ENCODE results near the gene LGALS12. TPM values are rescaled to one million over a fixed set of nuclear protein-coding genes. Genes with fewer than 3 reads are reported as not detected.

The LGALS12 gene
- total RNA-seq, 1 experiment from 2014 or later, result 0.39 TPM

GRCh38 chr11:63492441-63492840, 13.4 kb upstream of the LGALS12 start:
- H3K4me1 ChIP-seq (replicated peaks), result peaks cover 25% of the 10 kb centered on the region
- H3K27ac ChIP-seq, result no peak overlapping the region
- no peak for DNase-seq (ENCODE audit: low read depth in 1 of 2, low spot score in 2 of 2)
- no peaks in the 10 kb centered on the region for H3K9me3 ChIP-seq (replicated peaks)
- H3K36me3 ChIP-seq, result no peaks in the 10 kb centered on the region
- H3K4me3 ChIP-seq, result no peak overlapping the region
- no peaks in the 10 kb centered on the region for H3K27me3 ChIP-seq (replicated peaks)

- Histone ChIP-seq H3K9me3 (replicated peaks) (no peaks in the 10 kb centered on the region), H3K4me1 (replicated peaks) (peaks cover 25% of the 10 kb centered on the region), H3K27me3 (replicated peaks) (no peaks in the 10 kb centered on the region), H3K27ac (no peak overlapping the region), H3K4me3 (no peak overlapping the region), H3K36me3 (no peaks in the 10 kb centered on the region)
- no peak for DNase-seq (ENCODE audit: low read depth in 1 of 2, low spot score in 2 of 2)
Observed at GRCh38 chr11:63493127-63493526, 12.8 kb upstream of the LGALS12 start.

GRCh38 chr11:63494975-63495374, 10.9 kb upstream of the LGALS12 start:
- Histone ChIP-seq H3K4me1 (replicated peaks) (peaks cover 11% of the 10 kb centered on the region), H3K36me3 (no peaks in the 10 kb centered on the region), H3K4me3 (no peak overlapping the region), H3K9me3 (replicated peaks) (peaks cover 6% of the 10 kb centered on the region), H3K27ac (no peak overlapping the region), H3K27me3 (replicated peaks) (no peaks in the 10 kb centered on the region)
- no peak for DNase-seq (ENCODE audit: low read depth in 1 of 2, low spot score in 2 of 2)

GRCh38 chr11:63499874-63500273, 6.0 kb upstream of the LGALS12 start:
- no peak overlapping the region for H3K27ac ChIP-seq
- no peaks in the 10 kb centered on the region for H3K27me3 ChIP-seq (replicated peaks)
- no peaks in the 10 kb centered on the region for H3K36me3 ChIP-seq
- no peak for DNase-seq (ENCODE audit: low read depth in 1 of 2, low spot score in 2 of 2)
- no peak overlapping the region for H3K4me3 ChIP-seq
- no peaks in the 10 kb centered on the region for H3K4me1 ChIP-seq (replicated peaks)
- peaks cover 9% of the 10 kb centered on the region for H3K9me3 ChIP-seq (replicated peaks)

- H3K27ac ChIP-seq, result no peak overlapping the region
- H3K4me1 ChIP-seq (replicated peaks), result peaks cover 9% of the 10 kb centered on the region
- no peak overlapping the region for H3K4me3 ChIP-seq
- H3K9me3 ChIP-seq (replicated peaks), result peaks cover 9% of the 10 kb centered on the region
- DNase-seq (ENCODE audit: low read depth in 1 of 2, low spot score in 2 of 2), result no peak
- H3K27me3 ChIP-seq (replicated peaks), result no peaks in the 10 kb centered on the region
- H3K36me3 ChIP-seq, result no peaks in the 10 kb centered on the region
Observed at GRCh38 chr11:63501236-63501635, 4.6 kb upstream of the LGALS12 start.

- Histone ChIP-seq H3K36me3 (no peaks in the 10 kb centered on the region), H3K4me1 (replicated peaks) (peaks cover 12% of the 10 kb centered on the region), H3K9me3 (replicated peaks) (peaks cover 9% of the 10 kb centered on the region)
Observed at GRCh38 chr11:63502252-63502820, 3.5 kb upstream of the LGALS12 start.

GRCh38 chr11:63503492-63503891, 2.4 kb upstream of the LGALS12 start:
- DNase-seq (ENCODE audit: low read depth in 1 of 2, low spot score in 2 of 2), result no peak
- Histone ChIP-seq H3K27ac (no peak overlapping the region), H3K36me3 (no peaks in the 10 kb centered on the region), H3K9me3 (replicated peaks) (peaks cover 7% of the 10 kb centered on the region), H3K4me1 (replicated peaks) (peaks cover 12% of the 10 kb centered on the region), H3K27me3 (replicated peaks) (no peaks in the 10 kb centered on the region), H3K4me3 (no peak overlapping the region)

More at GRCh38 chr11:63502252-63502820, 3.5 kb upstream of the LGALS12 start:
- H3K27ac ChIP-seq, result no peak overlapping the region
- DNase-seq (ENCODE audit: low read depth in 1 of 2, low spot score in 2 of 2), result no peak
- H3K27me3 ChIP-seq (replicated peaks), result no peaks in the 10 kb centered on the region
- H3K4me3 ChIP-seq, result no peak overlapping the region

GRCh38 chr11:63504054-63504453, 1.8 kb upstream of the LGALS12 start:
- no peak for DNase-seq (ENCODE audit: low read depth in 1 of 2, low spot score in 2 of 2)
- no peak overlapping the region for H3K27ac ChIP-seq
- H3K9me3 ChIP-seq (replicated peaks), result peaks cover 3% of the 10 kb centered on the region; the same call in 1 of the 2 replicates
- no peaks in the 10 kb centered on the region for H3K36me3 ChIP-seq
- H3K27me3 ChIP-seq (replicated peaks), result no peaks in the 10 kb centered on the region
- no peak overlapping the region for H3K4me3 ChIP-seq
- H3K4me1 ChIP-seq (replicated peaks), result peaks cover 12% of the 10 kb centered on the region

GRCh38 chr11:63504933-63505586, 824 bp upstream of the LGALS12 start:
- no peak overlapping the region for H3K27ac ChIP-seq
- H3K36me3 ChIP-seq, result no peaks in the 10 kb centered on the region
- no peak for DNase-seq (ENCODE audit: low read depth in 1 of 2, low spot score in 2 of 2)
- peaks cover 2% of the 10 kb centered on the region; the same call in 1 of the 2 replicates for H3K9me3 ChIP-seq (replicated peaks)
- H3K4me1 ChIP-seq (replicated peaks), result peaks cover 19% of the 10 kb centered on the region
- H3K27me3 ChIP-seq (replicated peaks), result no peaks in the 10 kb centered on the region
- no peak overlapping the region for H3K4me3 ChIP-seq

GRCh38 chr11:63506876-63507275, 992 bp downstream of the LGALS12 start:
- Histone ChIP-seq H3K4me1 (replicated peaks) (peaks cover 37% of the 10 kb centered on the region), H3K27ac (no peak overlapping the region), H3K9me3 (replicated peaks) (no peaks in the 10 kb centered on the region), H3K4me3 (no peak overlapping the region), H3K27me3 (replicated peaks) (no peaks in the 10 kb centered on the region), H3K36me3 (no peaks in the 10 kb centered on the region)
- DNase-seq (ENCODE audit: low read depth in 1 of 2, low spot score in 2 of 2), result no peak

GRCh38 chr11:63507511-63507910, 1.6 kb downstream of the LGALS12 start:
- no peaks in the 10 kb centered on the region for H3K27me3 ChIP-seq (replicated peaks)
- H3K9me3 ChIP-seq (replicated peaks), result no peaks in the 10 kb centered on the region
- DNase-seq (ENCODE audit: low read depth in 1 of 2, low spot score in 2 of 2), result no peak
- H3K4me1 ChIP-seq (replicated peaks), result peaks cover 42% of the 10 kb centered on the region
- H3K27ac ChIP-seq, result no peak overlapping the region
- no peak overlapping the region for H3K4me3 ChIP-seq
- no peaks in the 10 kb centered on the region for H3K36me3 ChIP-seq

- no peaks in the 10 kb centered on the region for H3K36me3 ChIP-seq
- H3K27ac ChIP-seq, result no peak overlapping the region
- no peaks in the 10 kb centered on the region for H3K27me3 ChIP-seq (replicated peaks)
- peaks cover 42% of the 10 kb centered on the region for H3K4me1 ChIP-seq (replicated peaks)
- peak; percentile 60 to 78 for DNase-seq (ENCODE audit: low read depth in 1 of 2, low spot score in 2 of 2)
- no peaks in the 10 kb centered on the region for H3K9me3 ChIP-seq (replicated peaks)
- no peak overlapping the region for H3K4me3 ChIP-seq
Observed at GRCh38 chr11:63508009-63508408, 2.1 kb downstream of the LGALS12 start.

- no peaks in the 10 kb centered on the region for H3K36me3 ChIP-seq
- DNase-seq (ENCODE audit: low read depth in 1 of 2, low spot score in 2 of 2), result no peak
- no peak overlapping the region for H3K27ac ChIP-seq
- H3K9me3 ChIP-seq (replicated peaks), result no peaks in the 10 kb centered on the region
- H3K27me3 ChIP-seq (replicated peaks), result no peaks in the 10 kb centered on the region
- H3K4me3 ChIP-seq, result no peak overlapping the region
- H3K4me1 ChIP-seq (replicated peaks), result peaks cover 42% of the 10 kb centered on the region
Observed at GRCh38 chr11:63508745-63509144, 2.9 kb downstream of the LGALS12 start.

GRCh38 chr11:63510360-63511047, 4.6 kb downstream of the LGALS12 start:
- Histone ChIP-seq H3K27ac (peak overlapping the region; percentile 38), H3K36me3 (no peaks in the 10 kb centered on the region), H3K4me3 (no peak overlapping the region), H3K27me3 (replicated peaks) (no peaks in the 10 kb centered on the region), H3K4me1 (replicated peaks) (peaks cover 40% of the 10 kb centered on the region), H3K9me3 (replicated peaks) (no peaks in the 10 kb centered on the region)
- peak; percentile 97 to 98 for DNase-seq (ENCODE audit: low read depth in 1 of 2, low spot score in 2 of 2)

Measured in SJSA1 (cell line).